ENCODE measurements around the gene SKI. TPM values are rescaled to one million over a fixed set of nuclear protein-coding genes. Genes with fewer than 3 reads are reported as not detected.

Gene SKI
- total and polyA plus RNA-seq, 2 of the 8 experiments (the other 6 are each of a cell fraction or from before 2014, with no cell fraction given) = 8.3 to 87.6 TPM

DNA sequence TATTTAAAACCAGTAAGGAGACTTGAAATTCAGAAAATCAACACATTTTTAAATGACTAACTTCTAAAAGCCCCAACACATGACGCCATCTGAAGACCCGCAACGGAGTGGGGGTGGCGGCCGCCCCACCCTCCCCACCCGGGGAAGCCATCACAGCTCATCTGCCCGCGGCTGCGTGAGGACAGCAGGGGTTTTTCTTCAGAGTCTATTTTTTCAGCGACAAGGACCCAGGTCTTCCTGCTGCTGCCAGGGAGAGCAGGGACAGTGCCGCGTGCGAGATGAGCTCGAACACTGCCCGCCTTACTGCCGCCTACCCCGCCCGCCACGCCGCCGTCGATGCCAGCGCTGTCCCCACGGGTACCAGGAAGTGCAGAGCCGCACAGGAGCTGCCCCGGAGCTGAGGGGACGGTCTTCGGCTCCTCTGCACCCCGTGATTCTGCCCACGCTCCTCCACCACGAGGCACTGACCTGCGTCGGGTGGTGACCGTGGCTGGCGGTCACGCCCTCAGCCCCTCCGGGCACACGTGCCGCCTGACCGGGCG lies 79.0 kb downstream of the SKI start:
- Histone ChIP-seq H4K5ac (ENCODE audit: insufficient read length, low read depth, low read length) (no peak overlapping the region), H3K4me2 (ENCODE audit: insufficient read depth in 1 of 2, low read depth in 2 of 2, low read length in 2 of 2) (no peak overlapping the region), H3K23ac (ENCODE audit: insufficient read length) (no peak overlapping the region), H3K4ac (replicated peaks; ENCODE audit: insufficient read length, low read depth, low read length) (no peak overlapping the region), H3K9ac (replicated peaks in 1 of 4; ENCODE audit: extremely low read depth in 1 of 4, low read depth in 3 of 4, low read length in 3 of 4) (no peak overlapping the region), H3K56ac (replicated peaks; ENCODE audit: insufficient read length, low read depth, low read length) (no peak overlapping the region), H3K18ac (ENCODE audit: extremely low read depth, low read length) (no peak overlapping the region), H3K27ac (ENCODE audit: low read depth, low read length) (no peak overlapping the region; the same call in 1 of the 2 replicates), H3K27me3 (replicated peaks in 1 of 4; ENCODE audit: control insufficient read depth in 3 of 4, extremely low read depth in 1 of 4, insufficient read depth in 3 of 4, low read length in 3 of 4) (no peaks in the 10 kb centered on the region), H2AK5ac (ENCODE audit: low read depth, low read length) (no peak overlapping the region), H2BK12ac (ENCODE audit: low read depth, low read length) (no peak overlapping the region), H4K20me1 (replicated peaks in 1 of 2; ENCODE audit: control insufficient read depth in 1 of 2, insufficient read depth in 2 of 2, low read length in 2 of 2) (peaks cover 3 to 20% of the 10 kb centered on the region in 2 experiments), H3K9me3 (ENCODE audit: insufficient read depth in 2 of 2, low read depth in 1 of 2, low read length in 1 of 2) (no peaks in the 10 kb centered on the region), H2BK5ac (ENCODE audit: low read depth, low read length) (no peak overlapping the region), H2BK120ac (replicated peaks; ENCODE audit: low read depth, low read length) (no peak overlapping the region), H2BK20ac (ENCODE audit: low read length) (no peak overlapping the region), H4K91ac (replicated peaks; ENCODE audit: insufficient read length, low read length) (no peak overlapping the region), H2AFZ (ENCODE audit: low read length) (no peak overlapping the region), H3K23me2 (ENCODE audit: low read depth, low read length) (no peaks in the 10 kb centered on the region), H3K4me3 (ENCODE audit: extremely low read depth in 1 of 4, insufficient read depth in 2 of 4, low read depth in 3 of 4, low read length in 4 of 4) (no peak overlapping the region), H3K14ac (ENCODE audit: insufficient read length) (no peak overlapping the region), H3K79me1 (ENCODE audit: low read depth, low read length) (peaks cover 4% of the 10 kb centered on the region), H3K36me3 (ENCODE audit: control insufficient read depth in 2 of 4, insufficient read depth in 4 of 4, low read length in 3 of 4) (peaks cover 6 to 47% (median 29%) of the 10 kb centered on the region in 4 experiments; a peak in 6 of 8 replicates), H3K79me2 (ENCODE audit: control insufficient read depth in 1 of 2, insufficient read depth in 2 of 2, low read length in 2 of 2) (peaks cover 0 to 6% of the 10 kb centered on the region in 2 experiments; a peak in 1 of 4 replicates), H3K4me1 (replicated peaks in 1 of 4; ENCODE audit: control insufficient read depth in 3 of 4, insufficient read depth in 4 of 4, low read length in 3 of 4) (peaks cover 4 to 15% (median 10%) of the 10 kb centered on the region in 4 experiments), H4K8ac (ENCODE audit: extremely low read depth, insufficient read depth, low read length) (no peak overlapping the region), H2BK15ac (ENCODE audit: low read length) (no peak overlapping the region)
- no peak for FAIRE-seq
- CTCF ChIA-PET (ENCODE audit: partially characterized antibody) = interaction anchor here (0.8 to 2.6 kb wide), 10 partner anchors 8 to 1179 kb away, joined by 3 to 13 read pairs (median 3); no protein-coding TSS in a partner anchor
- WGBS, 2 experiments (ENCODE audit: extremely low coverage in 1 of 2, insufficient coverage in 1 of 2, insufficient read length in 1 of 2, insufficient replicate concordance in 2 of 2, low coverage in 1 of 2, low lambda C conversion rate in 2 of 2, missing lambda C conversion rate in 1 of 2) = 98% methylated on average over 35 of the region's 41 CpGs; no CpG with 5 or more reads in 1 of the 2 experiments
- POLR2A ChIA-PET (ENCODE audit: partially characterized antibody) = interaction anchor here (0.9 to 1.5 kb wide), 4 partner anchors 8 to 78 kb away, joined by 3 to 4 read pairs (median 3); no protein-coding TSS in a partner anchor
- no peak for DNase-seq (ENCODE audit: low read depth in 1 of 2, low spot score in 2 of 2)
- TF ChIP-seq GABPA (IDR thresholded peaks at IDR 0.05; ENCODE audit: borderline replicate concordance, insufficient read depth, low read length) (no peak), TAF7 (optimal IDR thresholded peaks at IDR 0.05; ENCODE audit: borderline replicate concordance, low read depth, low read length) (no peak), GTF2F1 (IDR thresholded peaks at IDR 0.05; ENCODE audit: borderline replicate concordance, low read depth, low read length) (no peak), RXRA (IDR thresholded peaks at IDR 0.05; ENCODE audit: insufficient read depth, low read depth, low read length) (no peak), KDM1A (IDR thresholded peaks at IDR 0.05; ENCODE audit: borderline replicate concordance, low read length) (no peak), NRF1 (IDR thresholded peaks at IDR 0.05; ENCODE audit: low read depth, low read length) (no peak), POLR2AphosphoS5 (IDR thresholded peaks at IDR 0.05; ENCODE audit: low read depth, low read length) (no peak), ASH2L (IDR thresholded peaks at IDR 0.05; ENCODE audit: low read length) (no peak), CREB1 (IDR thresholded peaks at IDR 0.05) (no peak), POU5F1 (IDR thresholded peaks at IDR 0.05; ENCODE audit: low read depth, low read length) (no peak), CEBPB (IDR thresholded peaks at IDR 0.05; ENCODE audit: low read depth, low read length) (no peak), MAFK (IDR thresholded peaks at IDR 0.05; ENCODE audit: low read depth, low read length) (no peak), HDAC2 (IDR thresholded peaks at IDR 0.05; ENCODE audit: borderline replicate concordance in 1 of 2, low read depth in 2 of 2, low read length in 2 of 2) (no peak), KDM5A (IDR thresholded peaks at IDR 0.05; ENCODE audit: low read length) (no peak)

Data from H1 (cell line).